ENCODE measurements around the gene NOC4L.

The NOC4L gene

DNA sequence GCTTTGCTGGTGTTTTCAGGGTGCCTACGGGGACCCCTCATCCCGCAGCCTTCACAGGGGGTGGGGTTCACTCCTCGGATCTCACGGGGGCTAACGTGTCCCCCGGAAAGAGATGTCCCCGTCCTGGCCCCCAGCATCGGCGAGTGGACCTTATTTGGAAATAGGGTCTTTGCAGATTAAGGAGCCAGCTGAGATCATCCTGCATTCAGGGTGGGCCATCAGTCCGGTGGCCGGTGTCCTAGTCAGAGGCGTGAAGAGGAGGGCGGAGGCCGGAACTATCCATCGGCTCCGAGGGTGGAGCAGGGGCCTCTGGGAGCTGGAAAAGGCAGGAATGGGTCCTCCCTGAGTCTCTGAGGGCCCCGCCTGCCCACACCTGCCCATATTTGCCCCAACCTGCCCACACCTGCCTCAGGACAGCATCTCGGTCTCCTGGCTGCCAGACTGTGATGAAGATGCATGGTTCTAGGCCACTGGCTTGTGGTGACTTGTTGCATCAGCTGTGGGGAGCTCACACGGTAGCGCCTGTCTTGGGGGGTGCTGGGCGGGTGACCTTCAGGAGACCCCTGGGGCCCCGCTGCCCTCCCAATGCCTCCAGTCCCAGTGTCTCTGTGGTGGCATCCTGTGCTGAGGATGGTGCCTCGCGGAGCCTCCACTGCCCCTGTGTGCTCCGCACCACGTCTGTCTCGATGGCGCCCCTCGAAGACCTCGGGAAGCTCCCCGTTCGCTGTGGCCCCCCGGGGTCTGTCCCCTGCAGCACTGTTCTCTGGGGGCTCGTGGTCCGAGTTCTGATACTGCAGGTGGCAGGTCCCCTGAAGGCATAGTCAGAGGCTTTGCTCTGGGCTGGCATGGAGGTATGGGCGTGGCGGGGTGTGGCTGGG is 14.7 kb downstream of the NOC4L start:
- no peak for DNase-seq

DNA sequence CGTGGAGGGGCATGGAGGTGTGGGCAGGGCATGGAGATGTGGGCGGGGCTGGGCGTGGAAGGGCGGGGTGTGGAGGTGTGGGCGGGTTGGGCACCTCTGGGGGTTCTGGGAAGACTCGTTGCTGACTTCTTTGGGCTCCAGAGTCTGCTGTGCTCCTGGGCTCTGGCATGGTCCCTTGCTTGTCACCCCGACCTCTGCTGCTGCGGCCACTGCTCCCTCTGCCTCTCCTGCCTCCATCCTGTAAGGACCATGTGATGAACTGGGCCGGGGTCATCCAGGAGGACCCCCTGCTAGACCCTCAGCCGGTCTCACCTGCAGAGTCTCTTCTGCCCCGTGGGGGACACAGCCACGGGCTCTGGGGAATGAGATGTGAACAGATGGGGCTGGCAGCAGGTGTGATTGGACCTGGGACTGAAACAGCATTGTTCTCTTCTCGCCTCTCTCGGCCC is 15.3 kb downstream of the NOC4L start:
- DNase-seq = no peak

DNA sequence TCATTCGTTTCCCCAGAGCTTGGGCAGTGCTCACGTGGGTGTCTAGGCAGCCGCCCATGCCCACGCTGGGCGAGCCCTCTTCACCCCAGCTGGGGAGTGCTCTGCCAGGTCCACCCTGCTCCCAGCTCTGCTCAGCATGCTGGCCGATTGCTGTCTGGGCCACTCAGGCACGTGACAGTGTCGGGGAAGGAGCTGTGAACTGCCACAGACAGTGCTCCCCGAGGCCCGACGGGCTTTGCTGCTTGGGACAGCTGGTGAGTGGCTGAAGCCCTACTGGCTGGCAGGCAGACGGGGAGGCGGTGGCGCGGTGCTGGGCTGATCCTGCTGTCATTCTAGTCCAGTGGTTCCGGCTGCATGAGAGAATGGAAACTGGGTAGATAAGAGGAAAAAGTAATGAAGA is 15.8 kb downstream of the NOC4L start:
- DNase-seq = no peak

DNA sequence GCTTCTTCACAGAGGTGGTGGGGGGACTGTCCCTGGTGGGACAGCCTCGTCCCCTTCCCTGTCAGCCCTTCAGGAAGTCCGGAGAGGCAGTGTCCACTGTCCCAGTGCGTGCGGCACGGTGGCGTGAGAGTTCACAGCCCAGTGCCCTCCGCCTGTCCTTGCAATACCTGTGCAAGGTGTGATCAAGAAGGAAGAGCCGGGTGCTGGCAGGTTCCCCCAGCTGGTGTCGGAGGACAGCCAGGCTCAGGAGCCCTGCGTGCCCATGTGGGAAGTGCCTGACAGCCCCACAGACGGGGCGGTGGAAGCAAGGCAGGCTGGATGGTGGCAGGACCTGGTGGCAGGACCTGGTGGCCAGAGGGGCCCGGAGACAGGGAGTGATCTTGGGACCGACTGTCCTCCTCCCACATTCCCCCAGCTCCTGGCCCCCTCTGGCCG is 16.4 kb downstream of the NOC4L start:
- DNase-seq = no peak

DNA sequence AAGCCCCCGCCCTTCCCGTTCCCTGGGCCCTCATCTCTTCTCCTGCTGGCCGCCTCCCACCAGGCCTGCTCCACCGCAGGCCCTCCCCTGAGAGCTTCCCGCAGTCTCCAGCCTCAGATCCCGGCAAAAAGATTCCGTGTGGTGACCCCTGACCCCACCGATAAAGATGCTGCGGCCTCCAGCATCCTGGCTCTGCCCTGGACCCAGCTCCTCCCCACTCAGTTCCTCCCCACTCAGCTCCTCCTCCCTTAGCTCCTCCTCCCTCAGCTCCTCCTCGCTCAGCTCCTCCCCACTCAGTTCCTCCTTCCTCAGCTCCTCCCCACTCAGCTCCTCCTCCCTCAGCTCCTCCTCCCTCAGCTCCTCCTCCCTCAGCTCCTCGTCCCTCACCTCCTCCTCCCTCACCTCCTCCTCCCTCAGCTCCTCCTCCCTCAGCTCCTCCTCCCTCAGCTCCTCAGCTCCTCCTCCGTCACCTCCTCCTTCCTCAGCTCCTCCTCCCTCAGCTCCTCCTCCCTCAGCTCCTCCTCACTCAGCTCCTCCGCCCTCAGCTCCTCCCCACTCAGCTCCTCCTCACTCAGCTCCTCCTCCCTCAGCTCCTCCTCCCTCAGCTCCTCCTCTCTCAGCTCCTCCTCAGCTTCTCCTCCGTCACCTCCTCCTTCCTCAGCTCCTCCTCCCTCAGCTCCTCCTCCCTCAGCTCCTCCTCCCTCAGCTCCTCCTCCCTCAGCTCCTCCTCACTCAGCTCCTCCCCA is 17.0 kb downstream of the NOC4L start:
- DNase-seq = no peak

DNA sequence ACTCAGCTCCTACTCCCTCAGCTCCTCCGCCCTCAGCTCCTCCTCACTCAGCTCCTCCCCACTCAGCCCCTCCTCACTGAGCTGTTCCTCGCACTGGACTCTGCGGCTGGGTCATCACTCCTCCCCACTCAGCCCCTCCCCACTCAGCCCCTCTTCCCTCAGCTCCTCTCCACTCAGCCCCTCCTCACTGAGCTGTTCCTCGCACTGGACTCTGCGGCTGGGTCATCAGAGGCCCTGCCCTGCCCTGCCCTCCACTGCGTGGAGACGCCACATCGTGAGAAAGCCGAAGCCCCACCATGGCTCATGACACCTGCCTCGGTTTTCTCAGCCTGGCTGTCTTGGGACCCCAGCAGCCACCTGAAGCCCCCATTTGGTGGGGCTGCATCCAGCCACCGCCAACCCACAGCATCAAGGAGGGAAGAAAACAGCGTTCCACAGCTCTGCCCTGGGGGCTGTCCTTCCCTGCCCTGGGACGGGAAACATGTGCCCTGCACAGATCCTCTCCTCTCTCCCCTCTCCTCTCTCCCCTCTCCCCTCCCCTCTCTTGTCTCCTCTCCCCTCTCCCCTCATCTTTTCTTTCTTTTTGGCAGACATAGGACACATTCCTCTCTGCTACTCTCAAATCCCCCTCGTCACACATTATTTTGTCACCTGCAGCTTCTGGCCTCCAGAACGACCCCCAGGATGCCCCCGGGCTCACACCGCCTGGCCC is 17.7 kb downstream of the NOC4L start:
- no peak for DNase-seq

DNA sequence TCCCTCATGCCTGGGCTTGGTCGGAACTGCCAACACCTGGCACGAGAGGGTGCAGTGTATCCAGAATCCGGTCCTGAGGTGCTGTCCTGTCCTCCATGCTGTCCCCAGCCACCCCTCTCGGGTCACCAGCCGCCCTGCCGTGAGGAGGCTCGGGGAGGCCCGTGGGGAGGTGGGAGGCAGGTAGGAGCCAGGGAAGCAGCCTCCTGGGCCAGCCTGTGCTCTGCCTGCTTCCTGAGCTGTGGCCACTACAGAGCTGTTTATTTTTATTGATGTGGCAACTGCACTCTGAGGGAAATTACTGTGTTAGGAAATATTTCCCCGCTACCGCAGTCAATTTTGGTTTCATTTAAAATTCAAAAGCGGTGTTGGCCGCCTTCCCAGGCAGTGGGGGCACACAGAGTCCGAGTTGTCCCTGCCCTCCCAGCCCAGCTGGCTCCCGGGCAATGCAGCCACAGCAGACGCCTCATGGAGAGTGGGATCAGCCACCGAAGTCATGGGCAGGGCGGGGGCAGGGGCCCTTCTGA is 18.3 kb downstream of the NOC4L start:
- DNase-seq = no peak

DNA sequence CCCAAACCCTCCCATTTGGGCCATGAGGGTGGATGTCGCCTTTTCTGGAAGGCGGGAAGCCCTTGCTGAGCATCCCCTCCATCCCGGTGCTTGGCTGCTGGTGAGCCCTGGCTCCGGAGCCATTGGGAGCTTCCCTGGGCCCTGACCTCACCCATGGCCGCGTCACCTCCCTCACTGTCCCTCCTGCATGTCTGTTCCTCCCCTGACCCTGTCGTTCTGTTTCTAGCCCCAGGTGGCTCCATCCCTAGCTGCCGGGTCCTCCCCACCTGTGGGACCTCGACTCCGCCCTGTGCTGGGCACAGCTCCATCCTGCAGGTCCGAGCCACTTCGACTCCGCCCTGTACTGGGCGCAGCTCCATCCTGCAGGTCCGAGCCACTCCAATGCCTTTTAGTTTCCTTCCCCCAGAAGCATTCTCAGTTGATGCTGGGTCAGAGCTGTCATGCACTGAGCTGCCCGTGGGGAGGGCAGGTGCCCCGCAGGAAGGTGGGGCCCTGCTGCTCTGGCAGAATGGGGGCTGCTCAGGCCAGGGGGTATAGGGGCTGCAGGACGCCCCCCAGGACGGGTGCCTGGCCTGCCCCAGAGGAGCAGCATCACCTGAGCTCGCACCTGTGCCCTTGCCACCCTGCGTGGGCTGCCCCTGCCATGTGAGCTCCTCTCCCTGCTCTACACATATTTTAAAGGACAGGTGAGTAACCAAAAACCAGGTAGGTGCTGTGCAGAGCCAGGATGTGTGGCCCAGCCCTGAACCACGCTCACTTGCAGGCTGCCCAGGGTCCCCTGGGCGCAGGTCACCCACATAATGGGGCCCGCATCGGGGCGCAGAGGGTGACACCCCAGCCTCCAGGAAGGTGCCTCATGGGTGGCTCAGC is 19.0 kb downstream of the NOC4L start:
- DNase-seq = no peak

DNA sequence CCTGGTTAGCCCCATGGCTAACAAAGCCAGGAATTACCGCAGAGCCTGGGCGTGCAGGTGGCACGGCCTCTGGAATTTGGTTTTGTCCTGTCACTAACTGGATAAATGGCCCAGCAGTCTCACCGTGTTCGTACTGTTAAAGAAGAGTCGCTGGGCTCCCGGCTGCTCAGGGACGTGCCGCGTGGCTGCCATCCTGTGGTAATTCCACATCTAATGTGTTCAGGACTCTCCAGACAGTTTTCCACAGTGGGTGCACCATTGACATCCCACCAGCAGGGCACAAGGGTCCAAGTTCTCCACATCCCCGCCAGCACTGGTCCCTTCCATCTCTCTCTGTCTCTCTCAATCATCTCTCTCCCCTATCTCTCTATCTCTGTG is 19.6 kb downstream of the NOC4L start:
- no peak for DNase-seq

DNA sequence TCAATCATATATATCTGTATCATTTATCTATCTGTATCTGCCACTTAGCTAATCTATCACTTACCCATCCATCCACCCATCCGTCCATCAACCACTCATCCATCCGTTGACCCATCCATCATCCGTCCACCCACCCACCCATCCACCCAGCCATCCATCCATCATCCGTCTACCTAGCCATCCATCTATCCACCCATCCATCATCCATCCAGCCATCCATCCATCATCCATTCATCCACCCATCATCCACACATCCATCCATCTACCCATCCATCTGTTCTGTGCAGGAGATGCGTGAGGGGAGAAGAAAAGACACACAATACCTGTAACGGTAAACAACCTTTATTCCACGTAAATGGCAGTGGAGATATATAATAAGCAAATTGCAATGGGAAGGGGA is 20.2 kb downstream of the NOC4L start:
- DNase-seq = no peak

DNA sequence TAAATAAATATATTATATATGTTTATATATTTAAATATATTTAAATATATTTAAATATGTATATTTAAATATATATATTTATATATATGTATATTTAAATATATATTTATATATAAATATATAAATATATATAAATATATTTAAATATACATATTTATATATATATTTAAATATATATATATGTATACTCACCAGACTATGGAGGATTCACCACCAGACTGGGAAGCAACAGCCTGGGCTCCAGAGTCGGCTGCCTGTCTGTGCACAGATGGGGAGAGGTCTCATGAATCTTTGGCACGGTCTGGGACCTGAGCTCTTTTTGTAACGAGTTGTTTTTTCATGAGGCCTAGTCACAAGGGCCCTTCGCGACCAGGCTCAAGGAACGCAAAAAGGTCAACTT is 21.3 kb downstream of the NOC4L start:
- DNase-seq = no peak

DNA sequence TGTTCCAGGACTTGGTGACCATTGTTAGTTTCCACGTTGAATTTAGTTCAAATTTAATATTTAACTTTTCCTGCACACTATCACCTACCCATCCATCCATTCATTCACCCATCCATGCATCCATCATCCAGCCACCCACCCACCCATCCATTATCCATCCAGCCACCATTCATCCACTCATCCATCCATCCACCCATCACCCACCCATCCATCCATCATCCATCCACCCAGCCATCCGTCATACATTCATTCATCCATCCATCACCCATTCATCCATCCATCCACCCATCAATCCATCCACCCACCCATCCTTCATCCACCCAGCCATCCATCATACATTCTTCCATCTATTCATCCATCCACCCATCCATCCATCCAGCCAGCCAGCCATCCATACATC is 21.8 kb downstream of the NOC4L start:
- no peak for DNase-seq

DNA sequence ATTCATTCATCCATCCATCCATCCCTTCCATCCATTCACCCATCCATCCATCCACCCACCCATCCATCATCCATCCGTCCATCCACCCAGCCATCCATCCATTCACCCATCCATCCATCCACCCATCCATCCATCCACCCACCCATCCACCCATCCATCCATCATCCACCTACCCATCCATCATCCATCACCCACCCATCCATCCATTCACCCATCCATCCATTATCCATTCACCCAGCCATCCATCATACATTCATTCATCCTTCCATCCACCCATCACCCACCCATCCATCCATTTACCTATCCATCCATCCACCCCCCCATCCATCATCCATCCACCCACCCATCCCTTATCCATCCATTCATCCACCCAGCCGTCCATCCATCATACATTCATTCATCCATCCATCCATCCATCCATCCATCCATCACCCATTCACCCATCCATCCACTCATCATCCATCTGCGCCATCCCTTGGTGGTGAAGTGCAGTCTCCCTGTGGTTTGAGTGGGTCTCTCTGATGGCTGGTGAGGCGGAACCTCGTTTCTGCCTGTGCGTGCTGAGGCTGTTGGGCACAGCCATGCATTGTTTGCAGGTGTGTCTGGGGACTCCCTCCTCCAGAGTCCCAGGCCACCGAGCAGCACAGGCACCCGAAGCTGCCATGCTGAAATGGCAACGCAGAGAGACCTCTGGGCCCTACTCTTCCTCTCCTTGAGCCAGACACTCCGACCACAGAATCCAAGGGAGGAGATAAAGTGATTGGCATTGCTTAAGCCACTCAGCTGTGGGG is 22.7 kb downstream of the NOC4L start:
- no peak for DNase-seq

DNA sequence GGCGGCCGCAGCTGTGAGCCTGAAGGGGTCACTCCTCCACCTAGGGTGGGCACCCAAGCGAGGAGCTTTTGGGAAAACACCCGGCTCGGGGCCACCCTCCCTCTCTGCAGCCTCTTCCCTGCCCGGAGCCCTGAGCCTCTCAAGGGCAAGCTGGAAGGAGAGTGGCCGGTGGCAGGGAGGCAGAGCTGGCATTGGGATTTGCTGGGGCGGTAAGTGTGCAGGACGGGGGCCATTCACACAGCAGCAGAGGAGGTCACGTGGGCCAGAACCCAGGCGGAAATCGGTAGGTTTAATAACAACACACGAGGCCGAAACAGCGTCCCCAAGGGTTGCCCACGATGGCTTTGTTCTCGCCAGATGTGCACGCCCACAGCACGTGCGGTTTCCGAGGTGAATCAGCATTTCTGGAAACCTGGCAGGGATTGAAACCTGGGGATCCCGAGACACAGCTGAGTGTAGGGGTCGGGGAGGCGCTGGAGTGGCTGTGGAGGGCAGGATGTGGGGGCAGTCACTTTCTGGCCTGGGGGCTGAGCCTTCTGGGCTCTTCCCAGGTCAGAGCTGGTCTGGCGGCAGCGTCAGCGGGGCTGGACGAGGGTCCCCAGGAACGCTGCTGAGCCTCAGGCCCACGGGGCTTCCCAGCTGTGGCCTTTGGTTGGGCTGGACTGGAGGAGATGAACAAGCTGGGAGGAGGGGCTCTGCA is 23.5 kb downstream of the NOC4L start:
- DNase-seq = no peak

DNA sequence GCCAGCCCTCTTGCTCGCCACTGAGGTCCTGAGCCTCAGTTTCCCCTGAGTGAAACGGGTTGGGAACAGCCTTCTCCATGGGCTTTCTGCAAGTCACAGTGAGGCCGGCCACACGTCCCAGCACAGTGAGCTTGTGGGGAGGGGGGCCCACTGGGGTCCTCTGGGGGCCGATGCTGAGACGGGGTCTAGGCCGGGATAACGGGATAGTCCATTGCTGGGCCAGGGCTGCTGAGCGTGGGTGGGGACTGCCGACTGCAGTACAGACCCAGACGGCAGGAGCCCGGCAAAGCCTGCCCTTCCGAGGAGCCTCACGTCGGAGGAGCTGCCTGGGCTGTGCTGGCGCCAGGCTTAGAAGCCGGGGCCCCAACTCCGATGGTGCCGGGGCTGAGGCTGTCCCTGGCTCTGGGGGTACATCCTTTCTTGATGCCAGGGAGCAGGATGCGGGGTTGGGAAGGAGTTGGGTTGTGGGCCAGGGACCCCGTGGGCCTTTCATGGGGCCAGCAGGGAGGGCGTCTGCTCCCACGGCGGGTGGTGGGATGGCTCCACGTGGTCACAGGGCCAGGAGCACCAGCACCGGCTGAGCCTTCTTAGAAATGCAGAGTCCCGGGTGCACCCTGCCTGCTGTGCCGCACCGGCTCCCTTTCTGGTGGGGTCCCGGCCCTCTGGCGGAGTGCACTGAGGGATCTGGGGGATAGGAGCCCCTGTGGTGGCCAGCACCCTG is 24.2 kb downstream of the NOC4L start:
- DNase-seq = no peak

DNA sequence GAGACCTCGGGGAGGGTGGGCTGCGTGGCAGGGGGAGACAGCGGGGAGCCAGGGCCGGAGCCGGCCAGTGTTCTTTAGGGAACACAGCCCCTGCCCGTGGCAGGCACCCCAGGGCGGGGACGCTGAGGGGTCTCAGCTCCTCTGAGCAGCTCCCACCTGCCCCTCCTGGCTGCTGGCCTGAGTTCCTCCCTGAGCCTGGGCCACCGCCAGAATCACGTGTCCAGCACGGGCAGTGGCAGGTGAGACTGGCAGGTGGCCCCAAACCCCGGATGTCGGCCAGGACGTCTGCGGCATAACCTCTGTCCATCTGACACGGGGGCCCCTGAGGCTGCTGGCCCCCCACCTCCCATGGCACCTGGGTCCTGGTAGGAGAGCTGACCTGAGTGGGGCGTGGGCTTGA is 25.1 kb downstream of the NOC4L start:
- DNase-seq = no peak

DNA sequence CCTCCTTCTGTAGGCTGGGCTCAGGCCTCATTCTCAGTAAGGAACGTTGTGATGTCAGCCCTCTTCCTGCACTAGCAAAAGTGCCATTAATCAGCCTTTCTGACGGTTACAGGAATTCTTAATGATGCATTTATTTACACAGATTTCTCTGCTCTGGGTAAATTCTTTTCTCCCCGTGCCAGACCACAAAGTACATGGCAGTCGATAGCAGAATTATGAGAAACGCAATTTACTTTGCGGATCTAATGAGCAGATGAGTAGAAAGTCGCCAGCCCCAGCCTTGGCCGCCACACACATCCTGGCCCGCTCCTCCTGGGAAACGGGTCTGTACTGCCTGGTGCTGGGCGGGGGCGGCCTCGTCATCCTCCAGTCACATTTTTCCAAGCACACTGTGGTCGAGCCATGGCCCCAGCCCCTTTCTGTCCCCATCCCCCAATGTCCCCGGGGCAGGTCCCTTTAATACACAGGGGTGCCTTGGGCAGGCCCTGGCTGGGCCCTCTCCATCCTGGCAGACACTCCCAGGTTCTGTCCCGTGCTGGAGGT is 25.9 kb downstream of the NOC4L start:
- no peak for DNase-seq

DNA sequence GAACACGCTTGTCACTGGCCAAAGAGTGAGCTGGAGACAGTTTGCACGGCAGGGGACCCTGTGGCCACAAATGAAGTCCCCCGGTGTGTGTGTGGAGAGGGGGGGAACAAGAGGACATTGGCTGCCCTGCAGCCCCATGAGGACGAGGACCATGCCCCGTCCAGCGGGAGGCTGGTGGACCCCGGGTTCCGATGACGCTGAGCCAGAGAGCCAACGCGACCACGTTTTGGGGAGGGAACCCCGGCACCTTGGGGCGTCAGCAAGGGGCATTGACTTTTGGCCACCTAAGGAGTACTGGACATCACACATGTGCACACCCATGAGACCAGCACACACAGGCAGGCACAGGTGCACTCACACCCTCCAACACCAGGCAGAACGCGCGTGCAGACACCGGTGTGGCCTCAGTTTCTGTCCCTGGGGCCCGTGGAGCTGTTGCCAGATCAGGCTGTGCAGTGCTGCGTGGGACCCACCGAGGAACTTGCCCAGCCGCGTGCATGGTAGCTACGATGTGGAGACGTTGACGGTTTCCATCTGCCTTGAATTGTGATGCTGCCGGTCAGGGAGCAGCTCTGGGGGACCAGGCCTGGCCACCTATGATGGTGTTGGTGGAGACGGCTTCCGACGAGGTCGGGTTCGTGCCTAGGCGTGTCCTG is 26.5 kb downstream of the NOC4L start:
- DNase-seq = no peak

DNA sequence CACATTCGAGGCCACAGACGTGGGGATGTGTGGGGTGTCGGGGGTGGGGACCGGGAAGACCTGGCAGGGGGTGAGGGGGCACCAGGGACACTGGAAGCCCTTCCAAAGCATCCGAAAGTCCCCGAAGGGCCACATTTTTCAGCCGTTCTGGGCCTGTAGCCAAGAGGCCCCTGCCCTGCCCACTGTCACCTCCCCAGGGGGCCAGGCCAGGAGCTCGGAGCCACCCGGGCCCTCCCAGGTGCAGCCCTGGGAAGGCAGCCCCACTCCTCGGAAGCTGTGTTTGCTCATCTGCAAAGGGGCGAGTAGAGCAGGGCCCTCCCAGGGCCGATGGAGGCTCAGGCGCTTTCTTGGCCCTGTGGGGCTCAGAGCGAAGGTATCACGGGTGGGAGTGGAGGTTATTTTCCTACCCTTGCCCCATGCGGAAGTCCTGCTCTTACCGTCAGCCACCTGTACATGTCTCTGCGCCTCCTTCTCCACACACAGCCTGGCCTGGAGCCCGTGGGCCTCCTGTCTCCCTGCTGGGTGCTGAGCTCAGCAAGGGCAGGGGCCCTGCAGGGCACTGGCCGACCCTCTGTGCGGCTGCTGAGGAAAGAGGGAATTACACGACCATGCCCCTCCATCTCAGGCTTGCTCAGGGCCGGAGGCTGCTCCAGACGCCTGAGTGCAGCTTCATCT is 27.2 kb downstream of the NOC4L start:
- DNase-seq = no peak
